ENCODE results near the gene TMEM232.

DNA sequence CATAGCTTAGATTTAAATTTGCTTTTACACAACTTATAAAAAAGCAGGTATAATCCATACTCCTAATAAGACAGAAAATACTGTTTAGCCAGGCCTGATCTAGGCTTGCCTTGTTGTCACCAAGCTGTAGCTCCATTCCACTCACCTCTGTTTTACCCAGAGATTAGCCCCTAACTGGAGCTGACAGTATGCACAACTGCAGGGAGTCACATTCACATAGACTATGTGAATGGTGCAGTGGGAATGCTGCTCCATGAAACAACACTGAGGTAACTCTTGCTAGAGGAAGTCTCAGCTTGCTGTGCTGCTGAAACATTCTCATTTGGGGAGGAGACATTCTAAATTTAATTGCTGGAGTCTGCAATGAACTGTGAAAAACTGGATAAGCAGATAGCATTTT lies 209.1 kb downstream of the TMEM232 start:
- TF ChIP-seq, protein P1, sequence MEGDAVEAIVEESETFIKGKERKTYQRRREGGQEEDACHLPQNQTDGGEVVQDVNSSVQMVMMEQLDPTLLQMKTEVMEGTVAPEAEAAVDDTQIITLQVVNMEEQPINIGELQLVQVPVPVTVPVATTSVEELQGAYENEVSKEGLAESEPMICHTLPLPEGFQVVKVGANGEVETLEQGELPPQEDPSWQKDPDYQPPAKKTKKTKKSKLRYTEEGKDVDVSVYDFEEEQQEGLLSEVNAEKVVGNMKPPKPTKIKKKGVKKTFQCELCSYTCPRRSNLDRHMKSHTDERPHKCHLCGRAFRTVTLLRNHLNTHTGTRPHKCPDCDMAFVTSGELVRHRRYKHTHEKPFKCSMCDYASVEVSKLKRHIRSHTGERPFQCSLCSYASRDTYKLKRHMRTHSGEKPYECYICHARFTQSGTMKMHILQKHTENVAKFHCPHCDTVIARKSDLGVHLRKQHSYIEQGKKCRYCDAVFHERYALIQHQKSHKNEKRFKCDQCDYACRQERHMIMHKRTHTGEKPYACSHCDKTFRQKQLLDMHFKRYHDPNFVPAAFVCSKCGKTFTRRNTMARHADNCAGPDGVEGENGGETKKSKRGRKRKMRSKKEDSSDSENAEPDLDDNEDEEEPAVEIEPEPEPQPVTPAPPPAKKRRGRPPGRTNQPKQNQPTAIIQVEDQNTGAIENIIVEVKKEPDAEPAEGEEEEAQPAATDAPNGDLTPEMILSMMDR (IDR thresholded peaks at IDR 0.05; ENCODE audit: low read length) = no peak
- no peak for TF ChIP-seq EZH2 (IDR thresholded peaks at IDR 0.05; ENCODE audit: borderline replicate concordance, low read length)

Measured in OCI-LY1 (cell line).